ENCODE measurements around the gene ANKS1B.

- TF ChIP-seq SP1 (CRISPR knock-in tag; conservative IDR thresholded peaks at IDR 0.05) (no peak), FOXP4 (CRISPR knock-in tag; IDR thresholded peaks at IDR 0.05) (no peak), USF2 (CRISPR knock-in tag; IDR thresholded peaks at IDR 0.05) (no peak), CTCF (IDR thresholded peaks at IDR 0.05) (no peak), ESRRA (CRISPR knock-in tag; IDR thresholded peaks at IDR 0.05; ENCODE audit: borderline replicate concordance) (no peak), FOXJ3 (CRISPR knock-in tag; IDR thresholded peaks at IDR 0.05; ENCODE audit: borderline replicate concordance) (no peak)
Observed at GRCh38 chr12:99911967-99912366, 72.8 kb downstream of the ANKS1B start.
